NCI-H146 treated with DMSO at 0.1 percent for 48 hours (cell line): ENCODE results near the gene COG2.
"Not testable (repeated sequence)": the region's sequence is repeated elsewhere in the genome, so short reads cannot be mapped to it uniquely, and the experiment has no call there.

Source experiments
- DNase-seq: peaks from one replicate; lab custom pipeline; 2025; ENCODE audit not compliant: unreplicated experiment; lab: John Stamatoyannopoulos, UW

The COG2 gene

GRCh38 chr1:230674581-230674980 lies 32.3 kb downstream of the COG2 start:
- DNase-seq = no peak

DNA sequence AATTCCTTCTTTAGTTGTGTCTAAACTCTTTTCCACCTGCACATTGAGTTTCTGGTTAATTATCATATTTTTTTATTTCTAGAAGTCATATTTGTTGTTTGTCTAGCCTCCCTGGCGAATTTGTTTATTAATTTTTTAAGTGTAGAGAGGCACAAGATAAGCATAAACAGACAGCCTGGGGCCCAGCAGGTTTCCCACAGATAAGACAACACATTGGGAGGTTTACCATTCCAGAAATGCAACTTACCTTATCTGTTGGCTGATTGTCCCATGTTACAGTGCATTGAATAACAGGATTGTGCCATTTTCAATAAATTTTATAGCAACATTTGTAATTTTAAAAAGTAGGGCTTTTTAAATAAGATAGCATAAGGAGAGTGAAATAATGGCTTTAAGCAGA lies 34.9 kb downstream of the COG2 start:
- no peak for DNase-seq

- DNase-seq = no peak
Measured at GRCh38 chr1:230679192-230679591, 36.9 kb downstream of the COG2 start.

DNA sequence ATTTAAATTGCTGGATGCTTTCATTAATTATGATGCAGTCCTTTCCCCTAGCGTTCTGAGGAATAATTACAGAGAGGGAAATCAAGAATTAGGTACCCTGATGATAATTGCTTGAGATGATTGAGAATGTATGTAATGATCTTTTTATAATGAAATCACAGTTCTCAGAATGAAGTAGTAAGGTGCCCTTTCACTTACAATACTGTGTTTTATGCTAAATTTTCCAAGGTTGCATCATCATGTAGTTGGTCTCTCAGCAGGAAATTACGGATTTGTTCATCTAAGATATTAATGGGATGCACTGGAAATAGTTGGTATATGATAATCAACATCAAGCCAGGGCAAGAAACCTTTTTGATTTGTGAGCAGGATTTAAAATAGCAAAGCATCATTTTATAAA lies 37.5 kb downstream of the COG2 start:
- DNase-seq = no peak

GRCh38 chr1:230680300-230681025 lies 38.2 kb downstream of the COG2 start:
- DNase-seq = no peak

DNA sequence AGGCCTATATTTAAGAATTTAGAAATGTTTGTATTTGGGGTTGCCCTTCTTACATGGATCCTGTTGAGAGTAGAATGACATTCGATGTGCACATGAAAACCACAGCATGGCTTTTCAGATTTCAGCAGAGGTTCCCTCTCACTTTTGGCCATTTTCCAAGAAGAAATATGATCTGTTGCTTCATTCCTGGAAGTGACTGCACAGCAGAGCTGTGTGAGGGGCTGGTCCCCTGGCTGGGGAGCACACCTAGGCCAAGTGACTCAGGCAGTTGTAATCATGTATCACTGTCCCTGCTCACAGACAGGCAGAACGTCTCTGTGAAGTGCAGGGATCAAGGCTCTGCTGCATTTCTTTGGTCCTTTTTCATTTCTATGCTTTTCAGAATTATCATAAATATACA lies 39.3 kb downstream of the COG2 start:
- peak; percentile 8 for DNase-seq

DNA sequence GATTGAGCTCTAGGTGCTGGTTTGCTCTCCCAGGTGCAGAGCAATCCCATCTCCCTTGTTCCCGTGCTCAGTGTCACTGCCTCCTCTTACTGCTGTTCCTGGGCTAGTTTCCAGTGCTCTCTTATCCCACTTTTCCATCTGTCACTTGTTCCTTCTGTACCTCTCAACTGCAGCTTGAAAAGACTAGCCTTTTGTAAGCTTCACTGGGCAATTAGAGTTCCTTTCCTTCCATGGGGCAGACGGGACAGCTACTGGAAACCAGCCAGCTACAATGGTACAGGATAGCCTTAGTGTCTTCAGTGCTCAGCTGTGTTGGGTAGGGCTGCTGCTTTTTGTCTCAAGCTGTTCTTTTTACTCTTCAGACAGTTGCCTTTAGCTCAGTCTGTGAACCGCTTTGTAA lies 40.0 kb downstream of the COG2 start:
- DNase-seq = no peak

GRCh38 chr1:230682882-230683610 lies 40.8 kb downstream of the COG2 start:
- no peak for DNase-seq

DNA sequence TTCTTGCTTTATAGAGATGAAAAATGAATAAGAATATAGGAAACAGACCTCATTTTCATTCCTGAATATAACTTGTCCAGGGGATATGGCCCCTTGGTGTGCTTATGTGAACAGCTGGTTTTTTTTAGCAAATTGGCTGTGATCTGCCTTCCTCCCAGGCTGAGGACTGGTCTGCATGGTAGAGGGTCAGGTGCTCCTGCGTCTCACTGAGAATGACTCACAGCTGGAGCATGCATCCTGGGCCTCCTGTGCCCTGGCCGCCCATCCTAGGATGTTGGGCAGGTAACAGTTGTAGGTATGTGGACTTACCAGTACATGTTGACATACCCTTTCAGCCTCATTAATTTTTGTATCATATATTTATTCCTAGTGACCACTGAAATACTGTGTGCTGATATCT lies 41.9 kb downstream of the COG2 start:
- no peak for DNase-seq

GRCh38 chr1:230684998-230685397 lies 42.7 kb downstream of the COG2 start:
- no peak for DNase-seq

DNA sequence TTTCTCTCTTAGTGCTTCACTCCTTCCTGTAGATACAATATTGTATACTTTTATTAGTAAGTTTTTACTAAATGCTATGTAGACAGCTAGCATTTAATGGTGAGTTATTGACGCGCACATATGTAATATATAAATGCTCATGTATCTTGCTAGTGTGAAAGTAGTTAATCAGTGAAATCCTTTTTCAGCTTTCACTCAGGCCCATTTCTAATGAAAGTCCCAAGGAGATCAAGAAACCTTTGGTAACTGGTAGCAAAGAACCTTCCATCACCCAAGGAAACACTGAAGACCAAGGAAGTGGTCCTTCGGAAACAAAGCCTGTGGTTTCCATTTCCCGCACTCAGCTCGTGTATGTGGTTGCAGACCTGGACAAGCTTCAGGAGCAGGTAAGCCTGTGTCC lies 44.5 kb downstream of the COG2 start:
- DNase-seq = no peak

DNA sequence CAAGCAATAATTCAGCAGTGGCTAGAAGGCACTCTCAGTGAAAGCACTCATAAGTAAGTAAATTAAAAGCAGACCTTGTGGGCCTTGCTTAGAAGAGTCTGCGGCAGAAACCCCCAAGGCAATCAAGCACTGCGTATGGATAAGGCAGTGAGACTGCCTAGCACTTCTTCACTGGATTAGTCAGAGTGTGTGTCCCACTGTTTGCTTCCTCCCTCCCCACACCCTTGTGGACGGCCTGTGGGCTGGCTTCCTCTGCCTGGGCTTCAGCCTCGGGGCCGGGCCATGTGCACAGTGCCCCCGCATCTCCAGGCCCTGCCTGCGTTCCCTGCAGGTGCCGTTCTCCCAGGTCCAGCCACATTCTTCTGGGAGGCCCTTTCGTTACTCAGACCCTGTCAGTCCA lies 47.8 kb downstream of the COG2 start:
- DNase-seq = no peak

GRCh38 chr1:230691615-230692014 lies 49.3 kb downstream of the COG2 start:
- no peak for DNase-seq

- no peak for DNase-seq
Measured at GRCh38 chr1:230693221-230693620, 50.9 kb downstream of the COG2 start.

DNA sequence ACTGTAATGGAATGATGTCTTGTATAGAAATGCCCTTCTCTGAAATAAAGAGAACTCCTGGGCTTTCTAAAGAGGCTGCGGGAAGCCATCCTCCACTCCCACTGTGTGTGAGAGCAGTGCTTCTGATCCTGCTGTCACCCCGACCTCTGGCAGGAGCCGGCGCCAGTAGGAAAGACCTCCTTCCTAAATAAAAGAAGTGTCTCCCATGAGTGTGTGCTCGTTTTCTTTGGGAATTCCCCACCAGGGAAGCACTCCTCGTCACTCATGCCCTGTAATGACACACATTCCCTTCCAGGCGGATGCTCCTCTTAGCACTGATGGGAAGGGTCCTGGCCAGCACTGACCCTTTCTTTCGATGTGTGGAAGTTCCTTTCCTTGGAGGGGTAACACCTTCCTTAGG lies 51.5 kb downstream of the COG2 start:
- no peak for DNase-seq

GRCh38 chr1:230694464-230694863 lies 52.2 kb downstream of the COG2 start:
- DNase-seq = no peak

GRCh38 chr1:230694991-230695390 lies 52.7 kb downstream of the COG2 start:
- no peak for DNase-seq

DNA sequence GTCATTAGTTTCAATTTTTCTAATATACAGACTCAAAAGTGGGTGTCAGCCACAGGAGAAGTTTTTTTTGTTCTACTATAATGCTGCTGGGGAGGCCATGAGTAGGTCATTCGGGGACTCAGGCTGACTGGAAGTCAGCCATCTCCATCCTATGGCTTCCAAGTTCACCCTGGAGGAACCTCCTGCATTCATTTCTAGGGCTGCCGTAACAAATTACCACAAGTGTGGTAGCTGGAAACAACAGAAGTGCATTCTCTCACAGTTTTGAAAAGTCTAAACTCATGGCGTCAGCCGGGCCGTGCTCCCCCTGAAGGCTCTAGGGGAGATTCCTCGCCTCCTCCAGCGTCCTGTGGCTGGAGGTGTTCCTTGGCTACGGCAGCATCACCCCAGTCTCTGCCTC lies 53.9 kb downstream of the COG2 start:
- no peak for DNase-seq

- DNase-seq = no peak
Measured at GRCh38 chr1:230696722-230697437, 54.6 kb downstream of the COG2 start.

- DNase-seq = no peak
Measured at GRCh38 chr1:230698130-230698529, 55.8 kb downstream of the COG2 start.

DNA sequence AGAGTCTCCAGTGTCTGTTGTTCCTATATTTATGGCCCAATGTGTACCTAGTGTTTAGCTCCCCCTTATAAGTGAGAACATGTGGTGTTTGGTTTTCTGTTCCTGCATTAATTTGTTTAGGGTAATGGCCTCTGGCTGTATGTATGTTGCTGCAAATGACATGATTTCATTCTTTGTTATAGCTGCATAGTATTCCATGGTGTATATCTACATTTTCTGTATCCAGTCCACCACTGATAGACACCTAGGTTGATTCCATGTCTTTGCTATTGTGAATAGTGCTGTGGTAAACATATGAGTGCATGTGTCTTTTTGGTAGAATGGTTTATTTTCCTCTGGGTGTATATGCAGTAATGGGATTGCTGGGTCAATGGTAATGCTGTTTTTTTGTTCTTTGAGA lies 56.7 kb downstream of the COG2 start:
- not testable (repeated sequence) for DNase-seq

DNA sequence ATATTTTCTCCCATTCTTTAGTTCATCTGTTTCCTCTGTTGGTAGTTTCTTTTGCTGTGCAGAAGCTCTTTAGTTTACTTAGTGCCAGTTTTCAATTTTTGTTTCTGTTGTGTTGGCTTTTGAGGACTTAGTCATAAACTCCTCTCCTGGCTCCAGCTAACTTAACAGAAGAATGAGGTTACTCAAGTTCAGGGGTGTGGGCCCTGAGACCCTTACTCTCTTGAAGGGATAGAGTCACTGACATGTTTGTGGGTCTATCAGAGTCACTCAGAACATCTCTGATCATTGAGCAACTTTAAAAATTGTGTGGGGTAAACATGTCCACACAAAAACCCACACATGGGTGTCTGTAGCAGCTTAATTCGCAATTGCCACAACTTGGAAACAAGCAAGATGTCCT lies 57.4 kb downstream of the COG2 start:
- DNase-seq = no peak
